Activated CD8-positive, alpha-beta memory T cell treated with anti-CD3 and anti-CD28 coated beads, Interleukin-2, amount 10 ng/mL, durations not matched to agents 7 days and 5 days (primary cell): ENCODE data around the gene IL15. TPM values are rescaled to one million over a fixed set of nuclear protein-coding genes. Genes with fewer than 3 reads are reported as not detected.
"Not testable (repeated sequence)": the region's sequence is repeated elsewhere in the genome, so short reads cannot be mapped to it uniquely, and the experiment has no call there.

Experiments
- ATAC-seq: fragments of 150-1000 bp; cut with Tn5 transposase; one replicate; pipeline ENCODE4 v1.10.0; 2021; ENCODE audit warnings: moderate library complexity
- CTCF ChIA-PET: fragments of 350-600 bp; sonication (Branson Sonifier 250); formaldehyde crosslinking; loops from one replicate; lab custom pipeline; 2021; ENCODE audit warnings: antibody characterized with exemption; lab: Charles Lee
- DNase-seq: peaks from one replicate; pipeline ENCODE4 v3.0.0-alpha.2; 2020
- H3K27ac Mint-ChIP-seq: one replicate; pipeline ENCODE4 v1.8.0; 2021; ENCODE audit warnings: mild to moderate bottlenecking, mixed read lengths
- H3K27me3 Mint-ChIP-seq: one replicate; pipeline ENCODE4 v1.8.0; 2021; ENCODE audit warnings: mixed read lengths
- H3K36me3 Mint-ChIP-seq: one replicate; pipeline ENCODE4 v1.8.0; 2021; ENCODE audit warnings: mild to moderate bottlenecking, mixed read lengths
- H3K4me1 Mint-ChIP-seq: one replicate; pipeline ENCODE4 v1.8.0; 2021; ENCODE audit warnings: mixed read lengths
- H3K4me3 Mint-ChIP-seq: one replicate; pipeline ENCODE4 v1.8.0; 2021; ENCODE audit warnings: mild to moderate bottlenecking, moderate library complexity, mixed read lengths
- H3K9me3 Mint-ChIP-seq: one replicate; pipeline ENCODE4 v1.8.0; 2022; ENCODE audit warnings: low read depth, mixed read lengths
- total RNA-seq, 2 experiments: library from RNA; stranded (reverse); gene quantifications; one replicate each; pipeline ENCODE4 v1.2.3, GENCODE V29; 2021

The IL15 gene
- total RNA-seq, 2 experiments from 2014 or later: 3.4 to 4.0 TPM

DNA sequence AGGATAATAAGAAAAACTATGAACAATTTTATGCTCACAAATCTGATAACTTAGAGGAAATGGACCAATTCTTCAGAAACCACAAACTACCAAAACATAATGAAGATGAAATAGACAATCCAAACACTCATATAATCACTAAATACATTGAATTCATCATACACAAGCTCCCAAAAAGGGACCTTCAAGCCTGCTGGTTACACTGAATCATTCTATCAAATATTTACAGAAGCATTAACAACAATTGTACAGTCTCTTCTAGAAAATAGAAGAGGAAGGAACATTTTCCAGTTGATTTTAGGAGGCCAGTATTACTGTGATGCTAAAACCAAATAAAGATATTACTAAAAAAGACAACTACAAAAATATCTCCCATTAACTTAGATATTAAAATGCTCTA lies 88.3 kb downstream of the IL15 start:
- Mint-ChIP-seq H3K36me3 (peaks cover 2% of the 10 kb centered on the region), H3K27ac (no peak overlapping the region), H3K9me3 (no peaks in the 10 kb centered on the region), H3K4me3 (no peak overlapping the region), H3K27me3 (no peaks in the 10 kb centered on the region), H3K4me1 (no peaks in the 10 kb centered on the region)
- DNase-seq: no peak
- CTCF ChIA-PET: no interaction called here
- no peak for ATAC-seq

DNA sequence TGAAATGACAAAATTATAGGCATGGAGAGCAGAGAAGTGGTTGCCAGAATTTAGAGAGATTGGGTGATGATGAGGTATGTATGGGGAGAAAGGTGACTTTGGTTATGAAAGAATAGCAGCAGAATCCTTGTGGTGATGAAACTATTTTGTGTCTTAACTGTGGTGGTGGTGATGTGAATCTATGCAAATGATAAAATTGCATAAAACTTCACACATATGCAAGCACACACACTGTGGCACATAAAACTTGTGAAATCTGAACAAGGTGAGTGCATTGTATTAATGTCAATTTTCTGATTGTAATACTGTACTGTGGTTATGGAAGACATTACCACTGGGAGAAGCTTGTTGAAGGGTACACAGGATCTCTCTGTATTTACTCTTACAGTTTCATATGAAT lies 91.0 kb downstream of the IL15 start:
- peaks cover 4% of the 10 kb centered on the region for H3K36me3 Mint-ChIP-seq
- CTCF ChIA-PET: no interaction called here
- H3K27ac Mint-ChIP-seq: no peak overlapping the region
- ATAC-seq (no peak), DNase-seq (no peak)
- no peak overlapping the region for H3K4me3 Mint-ChIP-seq
- no peaks in the 10 kb centered on the region for H3K4me1 Mint-ChIP-seq
- H3K27me3 Mint-ChIP-seq: no peaks in the 10 kb centered on the region
- no peaks in the 10 kb centered on the region for H3K9me3 Mint-ChIP-seq

DNA sequence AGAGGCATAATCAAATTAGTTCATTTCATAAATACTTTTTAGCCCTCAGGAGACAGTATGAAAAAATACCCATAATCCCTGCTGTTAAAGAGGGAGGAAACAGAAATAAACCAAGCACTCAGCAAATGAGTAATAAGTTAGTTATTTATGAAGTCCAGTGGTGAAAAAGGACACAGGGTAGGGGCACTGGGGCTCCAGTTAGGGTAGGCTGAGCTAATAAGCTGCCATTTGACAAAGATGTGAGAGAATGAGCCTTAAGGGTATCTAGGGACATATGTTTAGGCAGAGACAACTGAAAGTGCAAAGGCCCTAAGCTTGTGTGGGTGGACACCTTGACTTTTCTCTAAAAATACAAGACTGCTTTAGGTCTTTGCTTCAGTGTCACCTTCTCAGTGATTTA lies 94.4 kb downstream of the IL15 start:
- no peak overlapping the region for H3K4me3 Mint-ChIP-seq
- H3K36me3 Mint-ChIP-seq: peaks cover 2% of the 10 kb centered on the region

DNA sequence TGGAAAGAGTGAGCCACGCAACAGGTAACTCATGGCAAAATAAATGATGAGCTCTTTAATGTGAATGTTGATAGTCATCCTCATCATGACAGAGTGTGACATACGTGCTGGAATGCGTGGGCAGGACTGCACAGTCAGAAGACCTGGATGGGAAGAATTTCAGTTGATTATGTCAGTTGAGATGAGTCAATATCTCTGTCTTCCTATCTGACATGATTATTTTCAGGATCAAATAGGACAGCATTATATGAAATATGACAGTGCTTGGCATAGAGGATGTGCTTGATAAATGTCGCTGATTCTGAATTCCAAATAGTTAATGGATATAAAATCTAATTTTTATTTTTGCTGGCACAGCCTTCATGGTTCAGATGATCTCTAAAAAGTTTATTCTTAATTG lies 95.1 kb downstream of the IL15 start:
- DNase-seq (no peak), ATAC-seq (no peak)
- Mint-ChIP-seq H3K4me3 (no peak overlapping the region), H3K9me3 (peaks cover 2% of the 10 kb centered on the region), H3K36me3 (peaks cover 2% of the 10 kb centered on the region), H3K4me1 (no peaks in the 10 kb centered on the region), H3K27ac (no peak overlapping the region), H3K27me3 (no peaks in the 10 kb centered on the region)
- CTCF ChIA-PET: no interaction called here

More for the DNA sequence above, 94.4 kb downstream of the IL15 start:
- Mint-ChIP-seq H3K27me3 (no peaks in the 10 kb centered on the region), H3K4me1 (no peaks in the 10 kb centered on the region), H3K27ac (no peak overlapping the region), H3K9me3 (peaks cover 2% of the 10 kb centered on the region)
- ATAC-seq (no peak), DNase-seq (no peak)
- CTCF ChIA-PET: no interaction called here

DNA sequence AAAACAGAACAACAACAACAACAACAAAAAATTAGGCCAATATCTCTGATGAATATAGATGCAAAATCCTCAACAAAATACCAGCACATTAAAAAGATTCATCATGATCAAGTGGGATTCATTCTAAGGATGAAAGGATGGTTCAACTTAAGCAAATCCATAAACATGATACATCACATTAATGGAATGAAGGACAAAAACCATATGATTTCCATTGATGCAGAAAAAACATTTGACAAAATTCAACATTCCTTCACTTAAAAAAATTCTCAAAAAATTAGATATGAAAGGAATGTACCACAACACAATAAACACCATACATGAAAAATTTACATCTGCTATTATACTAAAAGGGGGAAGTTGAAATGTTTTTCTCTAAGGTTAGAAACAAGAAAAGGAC lies 103.3 kb downstream of the IL15 start:
- ATAC-seq: no peak
- H3K27me3 Mint-ChIP-seq: peaks cover 2% of the 10 kb centered on the region

DNA sequence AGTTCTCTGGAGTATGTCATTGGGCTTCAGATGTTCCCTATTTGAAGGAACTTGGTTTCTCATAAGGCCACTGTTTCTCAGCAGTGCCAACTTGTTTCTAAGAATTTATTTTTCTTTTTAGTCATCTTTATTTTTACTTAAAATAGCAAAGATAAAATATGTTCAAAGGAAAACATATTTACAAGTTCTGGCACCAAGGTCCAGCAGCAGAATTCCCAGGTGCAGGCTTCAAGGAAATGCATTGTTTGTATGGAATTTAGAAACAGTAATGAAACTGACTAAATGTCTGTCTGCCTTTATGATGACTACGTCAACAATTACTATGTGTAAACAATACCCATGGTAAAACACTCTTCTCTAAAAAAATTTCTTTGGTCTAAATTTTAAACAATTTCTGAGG lies 109.6 kb downstream of the IL15 start:
- DNase-seq (no peak), ATAC-seq (no peak)
- Mint-ChIP-seq H3K4me1 (no peaks in the 10 kb centered on the region), H3K9me3 (no peaks in the 10 kb centered on the region), H3K27me3 (peaks cover 9% of the 10 kb centered on the region), H3K36me3 (no peaks in the 10 kb centered on the region), H3K27ac (no peak overlapping the region), H3K4me3 (no peak overlapping the region)
- CTCF ChIA-PET: no interaction called here

More for the DNA sequence above, 103.3 kb downstream of the IL15 start:
- no peaks in the 10 kb centered on the region for H3K9me3 Mint-ChIP-seq
- H3K36me3 Mint-ChIP-seq: no peaks in the 10 kb centered on the region
- CTCF ChIA-PET: no interaction called here
- H3K27ac Mint-ChIP-seq: no peak overlapping the region
- H3K4me3 Mint-ChIP-seq: no peak overlapping the region
- no peak for DNase-seq
- no peaks in the 10 kb centered on the region for H3K4me1 Mint-ChIP-seq

DNA sequence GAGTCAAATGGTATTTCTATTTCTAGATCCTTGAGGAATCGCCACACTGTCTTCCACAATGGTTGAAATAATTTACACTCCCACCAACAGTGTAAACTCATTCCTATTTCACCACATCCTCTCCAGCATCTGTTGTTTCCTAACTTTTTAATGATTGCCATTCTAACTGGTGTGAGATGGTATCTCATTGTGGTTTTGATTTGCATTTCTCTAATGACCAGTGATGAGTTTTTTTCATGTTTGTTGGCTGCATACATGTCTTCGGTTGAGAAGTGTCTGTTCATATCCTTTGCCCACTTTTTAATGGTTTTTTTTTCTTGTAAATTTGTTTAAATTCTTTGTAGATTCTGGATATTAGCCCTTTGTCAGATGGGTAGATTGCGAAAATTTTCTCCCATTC lies 115.4 kb downstream of the IL15 start:
- H3K4me1 Mint-ChIP-seq, H3K27ac Mint-ChIP-seq, H3K4me3 Mint-ChIP-seq, ATAC-seq, DNase-seq, H3K36me3 Mint-ChIP-seq, CTCF ChIA-PET, H3K27me3 Mint-ChIP-seq, H3K9me3 Mint-ChIP-seq: not testable (repeated sequence)

DNA sequence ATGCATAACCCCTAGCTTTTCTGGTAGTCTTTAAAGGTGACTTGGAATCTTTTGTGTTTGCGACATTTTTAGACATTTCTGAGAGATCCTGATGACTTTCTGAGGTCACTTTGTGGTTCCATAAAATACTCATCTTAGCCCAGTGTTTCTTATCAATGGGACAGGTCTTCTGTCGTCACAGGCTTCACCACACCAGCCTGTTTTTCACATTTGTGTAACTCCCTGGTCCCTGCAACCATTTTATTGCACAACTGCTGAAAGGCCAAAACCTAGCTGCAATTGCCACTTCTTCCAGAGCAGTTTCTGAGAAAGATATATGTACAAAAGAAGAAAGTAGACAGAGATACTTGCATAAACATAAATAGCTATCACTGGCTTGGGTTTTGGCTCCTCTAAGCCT lies 120.9 kb downstream of the IL15 start:
- Mint-ChIP-seq H3K27me3 (peaks cover 3% of the 10 kb centered on the region), H3K27ac (no peak overlapping the region), H3K36me3 (no peaks in the 10 kb centered on the region), H3K9me3 (no peaks in the 10 kb centered on the region), H3K4me3 (no peak overlapping the region), H3K4me1 (peaks cover 7% of the 10 kb centered on the region)
- no peak for ATAC-seq
- DNase-seq: no peak
- CTCF ChIA-PET: no interaction called here

DNA sequence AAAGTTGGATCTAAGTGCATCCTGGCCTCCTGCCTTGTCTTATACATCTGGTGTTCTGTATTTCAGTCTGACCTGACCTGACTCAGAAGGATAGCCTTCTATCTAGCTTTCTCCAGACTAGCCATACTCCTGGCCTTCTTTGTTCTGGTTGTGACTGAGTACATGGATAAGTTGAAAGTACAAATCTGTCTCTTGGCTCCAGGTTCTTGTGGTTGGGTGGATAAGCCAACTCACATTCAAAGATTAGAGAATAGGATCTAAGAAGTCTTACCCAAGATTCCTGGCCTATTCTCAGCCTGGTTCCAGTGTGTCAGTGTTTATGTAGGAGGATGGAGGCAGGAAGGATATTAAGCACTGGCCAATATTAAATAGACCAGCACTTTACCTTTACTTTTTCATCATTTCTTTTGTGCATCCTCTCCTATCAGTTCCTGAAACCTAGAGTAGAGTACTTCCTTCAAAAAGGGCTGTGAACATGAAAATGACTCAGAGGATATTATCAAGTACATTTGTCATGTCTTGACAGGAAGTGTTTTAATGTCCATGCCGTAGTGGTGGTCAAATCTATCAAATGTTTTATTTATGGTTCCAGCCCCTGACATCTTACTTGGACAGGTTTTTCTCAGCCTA lies 123.5 kb downstream of the IL15 start:
- peaks cover 7% of the 10 kb centered on the region for H3K4me1 Mint-ChIP-seq
- peaks cover 3% of the 10 kb centered on the region for H3K27me3 Mint-ChIP-seq
- H3K27ac Mint-ChIP-seq: no peak overlapping the region
- no peaks in the 10 kb centered on the region for H3K9me3 Mint-ChIP-seq
- CTCF ChIA-PET: no interaction called here
- no peak overlapping the region for H3K4me3 Mint-ChIP-seq
- DNase-seq (no peak), ATAC-seq (no peak)
- H3K36me3 Mint-ChIP-seq: no peaks in the 10 kb centered on the region

DNA sequence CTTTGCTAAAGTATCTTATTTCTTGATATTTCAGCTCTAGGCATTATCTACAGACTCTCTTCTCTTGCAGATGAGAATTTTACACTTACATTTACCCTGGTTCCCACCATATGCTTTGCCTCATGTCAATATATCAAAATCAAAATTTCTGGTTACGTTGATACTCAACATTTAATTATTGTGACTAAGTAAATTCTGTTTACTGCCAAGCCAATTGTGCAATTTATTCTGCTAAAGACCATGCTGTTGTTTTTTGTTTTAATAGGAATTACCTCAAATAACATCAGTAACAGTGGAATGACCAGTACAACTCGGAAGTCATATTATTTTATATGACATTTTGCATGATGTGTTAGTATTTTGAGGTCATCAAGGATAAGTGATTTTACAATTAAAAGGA lies 125.5 kb downstream of the IL15 start:
- Mint-ChIP-seq H3K9me3 (no peaks in the 10 kb centered on the region), H3K4me3 (no peak overlapping the region), H3K27ac (no peak overlapping the region), H3K36me3 (no peaks in the 10 kb centered on the region), H3K4me1 (peaks cover 7% of the 10 kb centered on the region), H3K27me3 (peaks cover 3% of the 10 kb centered on the region)
- ATAC-seq: no peak
- CTCF ChIA-PET: no interaction called here
- no peak for DNase-seq

DNA sequence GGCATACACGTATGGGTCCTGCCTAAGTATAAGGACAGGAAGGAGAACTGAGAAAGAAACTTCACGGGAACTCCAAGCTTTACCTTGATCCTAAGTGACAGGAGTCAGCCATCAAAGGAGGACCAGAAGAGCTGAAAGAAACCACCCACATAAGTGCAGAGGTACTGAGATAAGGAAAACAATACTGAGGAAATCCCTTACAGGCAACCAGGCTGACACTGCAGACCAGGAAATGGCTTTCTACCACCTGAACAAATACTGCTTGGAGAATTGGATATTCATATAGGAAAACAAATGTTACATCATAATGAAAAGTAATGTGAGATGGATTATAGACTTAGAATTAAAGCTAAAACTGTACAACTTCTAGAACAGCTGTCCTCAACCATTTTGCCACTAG lies 127.0 kb downstream of the IL15 start:
- ATAC-seq: no peak
- CTCF ChIA-PET: no interaction called here
- Mint-ChIP-seq H3K9me3 (no peaks in the 10 kb centered on the region), H3K4me1 (peaks cover 2% of the 10 kb centered on the region), H3K27me3 (peaks cover 2% of the 10 kb centered on the region), H3K36me3 (no peaks in the 10 kb centered on the region), H3K4me3 (no peak overlapping the region), H3K27ac (no peak overlapping the region)
- no peak for DNase-seq

DNA sequence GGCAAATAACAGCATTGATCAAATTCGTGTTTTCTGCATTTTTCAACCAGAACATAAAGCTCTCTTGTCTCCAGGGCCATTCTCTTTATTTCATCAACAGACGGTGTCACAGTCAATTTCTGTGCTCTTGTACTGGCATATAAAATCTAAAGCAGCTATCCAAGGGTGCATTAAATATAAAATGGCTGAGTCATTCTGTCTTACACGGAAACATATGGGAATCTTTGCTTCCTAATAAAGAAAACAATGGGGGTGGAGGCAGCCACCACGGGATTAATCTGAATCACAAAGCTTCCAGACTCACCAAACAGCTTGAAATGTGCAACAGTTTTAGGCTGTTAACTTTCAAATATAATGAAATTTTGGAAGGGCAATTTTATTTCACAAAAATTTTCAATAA lies 132.6 kb downstream of the IL15 start:
- CTCF ChIA-PET: no interaction called here
- Mint-ChIP-seq H3K36me3 (no peaks in the 10 kb centered on the region), H3K9me3 (no peaks in the 10 kb centered on the region), H3K4me1 (peaks cover 12% of the 10 kb centered on the region), H3K27ac (no peak overlapping the region), H3K27me3 (no peaks in the 10 kb centered on the region), H3K4me3 (no peak overlapping the region)
- ATAC-seq (no peak), DNase-seq (no peak)

DNA sequence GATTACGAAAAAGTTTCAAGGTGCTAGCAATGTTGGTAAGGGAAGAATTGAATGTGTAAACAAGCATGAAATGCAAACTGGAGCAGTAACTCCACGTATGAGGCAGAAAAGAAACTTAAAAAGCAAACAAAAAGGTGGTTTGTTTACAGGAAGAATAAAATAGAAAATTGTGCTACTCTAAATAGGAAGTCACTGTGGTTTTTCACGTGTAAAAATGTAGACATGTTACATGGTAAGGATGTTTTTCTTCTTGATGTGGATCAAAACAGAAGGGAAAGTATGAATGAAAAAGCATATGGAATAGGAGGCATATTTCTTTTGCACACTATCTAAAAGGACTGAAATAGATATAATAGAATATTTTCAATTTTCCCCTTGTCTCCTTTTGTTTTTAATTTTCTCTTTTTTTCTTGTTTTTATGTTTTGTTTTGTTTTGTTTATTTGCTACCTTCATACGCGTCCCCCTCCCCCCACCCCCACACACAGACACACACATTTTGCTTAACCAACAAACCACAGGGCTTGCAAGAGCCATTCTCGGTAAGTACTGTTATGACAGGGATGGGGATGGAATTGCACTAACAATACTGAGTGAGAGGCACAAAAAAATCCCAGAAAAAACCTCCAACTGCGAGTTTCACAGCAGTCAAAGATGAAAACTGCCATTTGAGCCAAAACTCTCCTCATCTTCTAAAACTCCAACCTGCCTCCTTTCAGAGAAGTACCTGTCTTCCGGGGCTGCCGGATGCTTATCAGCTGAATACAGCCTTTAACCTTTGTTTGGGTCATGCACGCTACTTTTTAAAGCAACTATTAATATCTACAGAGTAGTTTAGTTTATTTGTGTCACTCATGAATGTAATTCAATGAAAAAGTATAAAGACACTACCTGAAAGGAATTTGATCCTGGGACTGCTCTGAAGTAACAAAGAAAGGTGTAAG lies 135.8 kb downstream of the IL15 start:
- ATAC-seq (no peak), DNase-seq (peak; percentile 40)
- Mint-ChIP-seq H3K36me3 (no peaks in the 10 kb centered on the region), H3K9me3 (no peaks in the 10 kb centered on the region), H3K4me3 (peak overlapping the region; percentile 24), H3K27ac (peak overlapping the region; percentile 70), H3K4me1 (peaks cover 12% of the 10 kb centered on the region), H3K27me3 (peaks cover 2% of the 10 kb centered on the region)
- CTCF ChIA-PET: no interaction called here

DNA sequence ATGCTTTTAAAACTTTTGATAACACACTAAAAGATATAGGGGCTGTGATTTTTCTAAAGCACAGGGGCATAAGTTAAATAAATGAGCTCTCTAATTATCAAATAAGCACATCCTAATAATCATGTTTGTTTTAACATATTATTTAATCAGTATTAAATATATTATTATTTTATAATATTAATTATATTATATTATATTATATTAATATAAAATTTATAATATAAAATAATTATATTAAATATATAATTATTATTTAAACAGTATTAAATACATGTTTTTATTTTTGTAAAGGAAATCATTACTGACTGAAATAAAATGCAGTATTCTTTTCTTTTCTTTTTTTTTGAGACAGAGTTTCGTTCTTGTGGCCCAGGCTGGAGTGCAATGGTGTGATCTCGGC lies 136.5 kb downstream of the IL15 start:
- Mint-ChIP-seq H3K4me1 (peaks cover 12% of the 10 kb centered on the region), H3K27ac (no peak overlapping the region), H3K36me3 (no peaks in the 10 kb centered on the region), H3K9me3 (peaks cover 3% of the 10 kb centered on the region), H3K4me3 (no peak overlapping the region), H3K27me3 (peaks cover 2% of the 10 kb centered on the region)
- CTCF ChIA-PET: no interaction called here
- no peak for ATAC-seq
- DNase-seq: no peak
